Fibroblast of pulmonary artery (primary cell): ENCODE measurements around the gene PKMYT1.
A peak's percentile ranks its signal among the peaks of the same experiment; 100 is the strongest.

ENCODE experiments used
- DNase-seq: peaks from one replicate; pipeline ENCODE4 v3.0.0-alpha.2; 2010; ENCODE audit warnings: low read depth
- H3K4me3 ChIP-seq: replicated peaks from 2 replicates; pipeline ENCODE4 v1.5.1; 2011; ENCODE audit warnings: low read depth, mild to moderate bottlenecking, control low read depth, low read length, moderate library complexity
- TF ChIP-seq, protein P1 (sequence below): IDR thresholded peaks from 2 replicates; pipeline ENCODE4 v1.5.1; 2011; ENCODE audit warnings: mild to moderate bottlenecking, control low read depth, low read length, inconsistent platforms; ENCODE audit errors: missing control alignments

Gene PKMYT1

DNA sequence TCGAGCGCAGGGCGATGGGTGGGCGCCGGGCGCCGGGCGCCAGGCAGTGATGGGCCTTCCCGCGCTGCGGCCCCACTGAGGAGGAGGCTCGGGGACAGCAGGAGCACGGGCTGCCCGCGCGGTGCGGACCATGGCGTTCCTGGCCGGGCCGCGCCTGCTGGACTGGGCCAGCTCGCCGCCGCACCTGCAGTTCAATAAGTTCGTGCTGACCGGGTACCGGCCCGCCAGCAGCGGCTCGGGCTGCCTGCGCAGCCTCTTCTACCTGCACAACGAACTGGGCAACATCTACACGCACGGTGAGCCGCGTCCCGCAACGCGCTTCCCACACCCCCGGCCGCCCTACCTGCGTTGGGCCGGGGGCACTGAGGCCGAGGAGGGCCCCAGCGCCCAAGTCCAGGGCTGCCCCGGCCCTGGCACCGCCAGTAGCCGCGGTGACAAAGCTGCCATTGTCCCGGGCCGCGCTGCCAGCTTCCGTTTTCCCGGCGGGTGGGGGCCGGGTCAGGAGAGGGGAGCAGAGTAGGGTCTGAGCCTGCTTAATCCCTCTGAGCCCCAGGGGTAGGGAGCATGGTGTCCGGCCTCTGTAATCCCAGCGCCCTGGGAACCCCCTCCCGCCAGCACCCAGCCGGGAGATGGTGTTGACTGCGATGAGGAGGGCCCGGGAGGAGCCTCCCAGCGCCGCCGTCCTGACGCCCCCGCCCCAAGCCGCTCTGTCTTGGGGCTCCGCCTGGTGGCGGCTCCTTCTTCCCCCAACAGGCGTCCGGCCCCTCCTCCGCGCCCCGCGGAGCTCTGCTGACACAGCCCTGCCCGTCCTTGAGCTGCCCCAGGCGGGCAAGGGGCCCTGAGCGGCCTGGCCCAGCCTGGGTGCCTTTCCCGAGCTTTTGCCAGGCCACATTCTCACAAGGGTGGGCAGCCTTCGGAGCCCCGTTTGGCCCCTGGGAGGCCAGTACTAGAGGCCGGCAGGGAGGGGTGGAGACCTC, 10.4 kb downstream of the PKMYT1 start:
- peak; percentile 23 for DNase-seq
- TF ChIP-seq, protein P1, sequence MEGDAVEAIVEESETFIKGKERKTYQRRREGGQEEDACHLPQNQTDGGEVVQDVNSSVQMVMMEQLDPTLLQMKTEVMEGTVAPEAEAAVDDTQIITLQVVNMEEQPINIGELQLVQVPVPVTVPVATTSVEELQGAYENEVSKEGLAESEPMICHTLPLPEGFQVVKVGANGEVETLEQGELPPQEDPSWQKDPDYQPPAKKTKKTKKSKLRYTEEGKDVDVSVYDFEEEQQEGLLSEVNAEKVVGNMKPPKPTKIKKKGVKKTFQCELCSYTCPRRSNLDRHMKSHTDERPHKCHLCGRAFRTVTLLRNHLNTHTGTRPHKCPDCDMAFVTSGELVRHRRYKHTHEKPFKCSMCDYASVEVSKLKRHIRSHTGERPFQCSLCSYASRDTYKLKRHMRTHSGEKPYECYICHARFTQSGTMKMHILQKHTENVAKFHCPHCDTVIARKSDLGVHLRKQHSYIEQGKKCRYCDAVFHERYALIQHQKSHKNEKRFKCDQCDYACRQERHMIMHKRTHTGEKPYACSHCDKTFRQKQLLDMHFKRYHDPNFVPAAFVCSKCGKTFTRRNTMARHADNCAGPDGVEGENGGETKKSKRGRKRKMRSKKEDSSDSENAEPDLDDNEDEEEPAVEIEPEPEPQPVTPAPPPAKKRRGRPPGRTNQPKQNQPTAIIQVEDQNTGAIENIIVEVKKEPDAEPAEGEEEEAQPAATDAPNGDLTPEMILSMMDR = peak; percentile 26
- H3K4me3 ChIP-seq = peak overlapping the region; percentile 55

DNA sequence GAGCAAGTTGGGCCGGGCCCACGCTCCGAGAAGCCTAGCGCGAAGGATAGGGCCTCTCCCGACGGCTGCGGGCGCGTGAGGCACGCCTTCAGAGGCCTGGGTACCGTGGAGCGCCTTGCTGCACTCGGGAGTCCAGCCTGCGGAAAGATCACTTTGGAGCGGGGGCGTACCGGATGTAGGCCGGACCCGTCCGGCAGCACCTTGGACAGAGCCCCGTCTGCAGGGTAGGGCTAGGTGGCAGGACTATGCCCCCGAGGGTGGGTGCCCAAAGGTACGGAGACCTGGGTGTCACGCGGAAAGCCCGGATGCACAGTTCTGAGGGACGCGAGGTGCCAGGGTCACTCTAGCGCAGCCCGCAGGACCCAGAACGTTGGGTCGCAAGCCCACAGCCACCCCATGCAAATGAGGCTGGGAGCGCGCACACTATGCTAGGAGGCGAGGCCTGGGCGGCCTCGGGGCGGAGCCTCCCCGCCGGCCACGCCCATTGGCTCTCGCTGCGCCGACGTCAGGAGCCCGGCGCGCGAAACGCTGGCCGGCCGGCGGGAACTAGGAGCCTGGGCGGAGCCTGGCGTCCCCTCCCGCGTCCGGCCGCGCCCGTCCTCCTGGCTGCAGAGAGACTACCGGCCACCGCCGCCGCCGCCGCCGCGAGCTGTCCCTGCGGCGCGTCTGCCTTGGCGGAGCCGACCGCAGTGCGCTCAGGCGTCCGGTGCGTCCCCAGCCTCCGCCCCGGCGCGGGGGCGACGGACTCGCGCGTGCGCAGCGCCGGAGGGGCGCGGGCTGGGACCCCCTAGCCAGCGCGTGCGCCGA, 11.3 kb downstream of the PKMYT1 start, which contains the start of gene PAQR4:
TSS of gene PAQR4 (plus strand) at position 611 of the 807 bp plus-strand sequence. CDS start 327 bp downstream, outside the sequence.
- H3K4me3 ChIP-seq = peak within 1 kb of the TSS; percentile 55
- TF ChIP-seq, protein P1 = no peak

GRCh38 chr16:2968368-2968737, 11.9 kb downstream of the PKMYT1 start:
- no peak for DNase-seq
- TF ChIP-seq, protein P1 = no peak
- H3K4me3 ChIP-seq = peak overlapping the region; percentile 55

More for the DNA sequence above, 11.3 kb downstream of the PKMYT1 start, which contains the start of gene PAQR4:
- DNase-seq = peak; percentile 86

DNA sequence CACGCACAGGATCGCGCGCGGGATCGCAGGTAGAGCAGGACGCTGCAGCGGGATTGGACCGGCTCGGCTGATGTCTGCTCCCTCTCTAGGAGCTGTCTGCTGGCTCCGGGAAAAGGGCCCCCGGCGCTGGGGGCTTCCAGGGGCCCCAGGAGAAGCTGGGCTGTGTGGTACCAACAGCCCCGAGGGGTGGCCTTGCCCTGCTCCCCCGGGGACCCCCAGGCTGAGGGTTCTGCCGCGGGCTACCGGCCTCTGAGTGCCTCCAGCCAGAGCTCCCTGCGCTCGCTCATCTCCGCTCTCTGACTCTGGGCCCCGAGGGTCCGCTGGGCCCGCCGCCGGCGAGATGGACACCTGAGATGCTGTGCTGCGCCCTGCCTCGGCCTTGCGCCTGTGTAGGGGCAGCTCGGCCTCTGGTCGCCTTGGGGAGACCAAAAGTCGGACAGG, 12.5 kb downstream of the PKMYT1 start:
- no peak overlapping the region for H3K4me3 ChIP-seq
- DNase-seq = no peak
- TF ChIP-seq, protein P1 = no peak

GRCh38 chr16:2967211-2967631, 13.0 kb downstream of the PKMYT1 start:
- DNase-seq = no peak
- TF ChIP-seq, protein P1 = no peak
- H3K4me3 ChIP-seq = no peak overlapping the region

- no peak overlapping the region for H3K4me3 ChIP-seq
- TF ChIP-seq, protein P1 = no peak
- no peak for DNase-seq
Measured at GRCh38 chr16:2966808-2967191, 13.4 kb downstream of the PKMYT1 start.
